HAP-1 (cell line): Measurements from ENCODE around the gene KIAA0930.
"Not testable (repeated sequence)": the region's sequence is repeated elsewhere in the genome, so short reads cannot be mapped to it uniquely, and the experiment has no call there.

ENCODE experiments used
- DNase-seq, 2 experiments: peaks; one replicate each; pipeline ENCODE4 v3.0.0-alpha.2; 2016 to 2020; ENCODE audit warnings: low spot score in 2 of 2
- H3K27me3 ChIP-seq: fragments of 250-450 bp; sonication (Bioruptor Pico); 2 replicates; pipeline ENCODE4 v1.5.1; 2020; ENCODE audit warnings: low read depth, mild to moderate bottlenecking, moderate library complexity
- H3K36me3 ChIP-seq: fragments of 250-450 bp; sonication (Bioruptor Pico); replicated peaks from 2 replicates; pipeline ENCODE4 v1.5.1; 2020; ENCODE audit warnings: mild to moderate bottlenecking
- H3K4me1 ChIP-seq: fragments of 250-450 bp; sonication (Bioruptor Pico); 2 replicates; pipeline ENCODE4 v1.5.1; 2020; ENCODE audit warnings: mild to moderate bottlenecking
- H3K4me3 ChIP-seq: fragments of 250-450 bp; sonication (Bioruptor Pico); 2 replicates; pipeline ENCODE4 v1.5.1; 2020; ENCODE audit warnings: mild to moderate bottlenecking, moderate library complexity
- H3K9me3 ChIP-seq: fragments of 250-450 bp; sonication (Bioruptor Pico); 2 replicates; pipeline ENCODE4 v1.5.1; 2020; ENCODE audit warnings: mild to moderate bottlenecking, moderate library complexity
- in situ Hi-C: fragments of 300-500 bp; cut with MboI; formaldehyde crosslinking; loops from 3 replicates; pipeline ENCODE4 v1.14.3; 2020; ENCODE audit warnings: low sequenced_read_pairs, inconsistent platforms, mixed read lengths

KIAA0930 gene

DNA sequence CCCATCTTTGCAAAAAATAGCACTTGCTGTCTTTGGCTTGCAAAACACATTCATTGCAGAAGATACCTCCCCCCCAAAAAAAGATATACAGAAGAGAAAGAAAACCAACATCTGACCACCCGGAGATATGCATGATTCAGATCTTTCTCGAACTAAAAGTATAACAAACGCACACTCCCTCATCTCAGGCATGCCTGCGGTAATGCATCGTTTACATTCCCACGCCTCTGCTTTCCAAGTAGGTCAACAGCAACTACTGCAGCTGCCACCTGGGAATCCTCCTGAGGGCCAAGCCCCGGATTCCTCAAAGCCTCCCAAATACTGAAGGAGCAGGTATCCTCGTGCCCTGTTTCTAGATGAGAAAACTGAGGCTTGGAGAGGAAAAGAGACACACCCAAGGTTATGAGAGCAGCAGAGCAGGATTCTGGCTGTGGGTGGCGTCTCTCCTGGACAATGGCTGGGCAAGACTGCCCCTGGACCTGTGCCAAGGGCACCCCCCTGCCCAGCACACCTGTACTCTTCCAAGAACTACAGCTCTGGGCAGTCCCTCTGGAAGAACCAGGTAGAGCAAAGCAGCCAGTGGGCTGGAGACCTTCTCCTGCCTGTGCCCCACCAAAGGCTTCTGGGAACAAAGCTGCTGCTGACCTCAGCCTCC, 38.9 kb downstream of the KIAA0930 start:
- no peak for DNase-seq
- H3K4me1 ChIP-seq: peaks cover 5% of the 10 kb centered on the region
- H3K36me3 ChIP-seq: peaks cover 8% of the 10 kb centered on the region
- in situ Hi-C loops: no loop called here
- no peaks in the 10 kb centered on the region for H3K9me3 ChIP-seq
- no peaks in the 10 kb centered on the region for H3K27me3 ChIP-seq
- H3K4me3 ChIP-seq: no peak overlapping the region

DNA sequence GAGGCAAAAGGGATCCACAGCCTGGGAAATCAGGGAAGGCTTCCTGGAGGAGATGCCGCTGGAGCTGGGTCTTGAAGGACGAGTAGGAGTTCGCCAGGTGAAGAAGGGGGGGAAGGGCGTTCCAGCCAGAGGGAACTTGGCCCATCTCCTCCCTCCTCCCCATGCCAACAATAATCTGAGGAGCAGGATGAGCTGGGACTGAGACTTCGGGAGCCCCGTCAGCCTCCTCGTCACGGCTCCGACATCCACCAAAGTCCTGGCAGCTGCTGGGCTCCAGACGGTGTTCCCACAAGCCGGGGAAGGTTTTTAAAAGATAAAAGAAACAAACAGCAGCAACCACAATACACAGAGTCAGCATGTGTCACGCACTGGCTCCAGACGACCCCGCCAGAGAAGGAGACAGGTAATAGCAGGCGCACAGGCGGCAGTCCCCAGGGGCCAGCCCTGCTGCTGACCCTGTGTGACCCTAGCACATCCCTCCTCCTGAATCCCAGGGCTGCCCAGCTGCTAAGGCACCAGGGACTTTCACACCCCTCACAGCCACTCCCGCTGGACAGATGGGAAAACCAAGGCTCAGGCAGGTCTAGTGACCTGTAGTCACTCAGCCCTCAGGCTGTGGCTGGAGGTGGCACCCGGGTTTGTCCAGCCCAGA, 39.7 kb downstream of the KIAA0930 start:
- Histone ChIP-seq H3K27me3 (no peaks in the 10 kb centered on the region), H3K36me3 (peaks cover 14% of the 10 kb centered on the region), H3K9me3 (no peaks in the 10 kb centered on the region), H3K4me1 (peaks cover 5% of the 10 kb centered on the region), H3K4me3 (no peak overlapping the region)
- DNase-seq: no peak
- in situ Hi-C loops: no loop called here

DNA sequence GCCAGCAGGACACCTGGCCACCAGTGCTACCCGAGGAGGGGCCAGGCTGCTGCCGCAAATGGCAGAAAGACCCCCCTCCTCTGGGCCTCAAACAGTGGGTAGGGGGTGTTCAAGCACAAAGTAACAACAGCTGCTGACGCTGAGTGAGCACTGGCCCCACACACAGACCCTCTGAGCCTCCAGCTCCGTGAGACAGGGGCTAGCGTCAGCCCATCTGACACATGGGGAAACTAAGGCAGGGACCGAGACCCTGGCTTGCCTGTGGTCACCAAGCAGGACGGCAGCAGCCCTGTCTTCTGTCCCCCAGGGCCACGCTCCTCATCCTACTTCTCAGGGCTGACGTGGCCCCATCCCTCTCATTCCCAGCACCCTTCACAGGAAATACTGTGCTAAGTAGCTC, 40.5 kb downstream of the KIAA0930 start:
- Histone ChIP-seq H3K9me3 (no peaks in the 10 kb centered on the region), H3K27me3 (no peaks in the 10 kb centered on the region), H3K36me3 (peaks cover 14% of the 10 kb centered on the region), H3K4me3 (no peak overlapping the region), H3K4me1 (peaks cover 5% of the 10 kb centered on the region)
- in situ Hi-C loops: no loop called here
- DNase-seq: no peak

DNA sequence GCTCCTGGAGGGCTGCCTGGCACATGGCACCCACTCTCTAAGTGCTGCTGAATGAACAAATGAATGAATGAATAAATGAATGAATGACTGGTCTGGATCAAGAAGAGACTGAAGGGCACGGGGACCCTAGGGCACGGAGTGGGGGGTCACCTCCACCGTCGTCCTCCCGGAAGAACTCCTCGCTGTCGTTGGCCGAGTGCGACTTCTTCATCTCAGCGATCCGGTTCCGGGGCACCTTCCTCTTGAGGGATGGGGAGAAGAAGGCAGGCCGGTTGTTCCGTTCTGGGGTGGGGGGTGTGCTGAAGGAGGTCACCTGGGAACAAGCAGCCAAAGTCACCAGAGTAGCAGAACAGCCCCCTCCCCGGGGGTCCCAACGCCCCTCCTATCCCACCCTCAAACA, 41.0 kb downstream of the KIAA0930 start:
- no peaks in the 10 kb centered on the region for H3K27me3 ChIP-seq
- H3K9me3 ChIP-seq: no peaks in the 10 kb centered on the region
- in situ Hi-C loops: no loop called here
- H3K4me3 ChIP-seq: no peak overlapping the region
- no peak for DNase-seq
- H3K4me1 ChIP-seq: peaks cover 5% of the 10 kb centered on the region
- peaks cover 14% of the 10 kb centered on the region for H3K36me3 ChIP-seq

DNA sequence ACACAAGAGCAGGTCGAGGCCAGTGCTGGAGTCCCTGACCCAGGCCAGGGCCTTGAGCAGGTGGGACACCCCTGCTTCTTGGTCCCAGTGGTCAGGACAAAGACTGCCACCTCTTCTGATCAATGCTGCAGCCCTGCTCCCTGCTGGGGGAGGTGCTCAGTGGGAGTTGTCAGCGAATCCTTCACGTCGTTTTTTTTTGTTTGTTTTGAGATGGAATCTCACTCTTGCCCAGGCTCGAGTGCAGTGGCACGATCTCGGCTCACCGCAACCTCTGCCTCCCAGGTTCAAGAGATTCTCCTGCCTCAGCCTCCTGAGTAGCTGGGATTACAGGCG, 42.3 kb downstream of the KIAA0930 start:
- in situ Hi-C loops: no loop called here
- DNase-seq: no peak
- no peaks in the 10 kb centered on the region for H3K27me3 ChIP-seq
- H3K4me3 ChIP-seq: no peak overlapping the region
- H3K4me1 ChIP-seq: peaks cover 5% of the 10 kb centered on the region
- H3K9me3 ChIP-seq: no peaks in the 10 kb centered on the region
- H3K36me3 ChIP-seq: peaks cover 14% of the 10 kb centered on the region

DNA sequence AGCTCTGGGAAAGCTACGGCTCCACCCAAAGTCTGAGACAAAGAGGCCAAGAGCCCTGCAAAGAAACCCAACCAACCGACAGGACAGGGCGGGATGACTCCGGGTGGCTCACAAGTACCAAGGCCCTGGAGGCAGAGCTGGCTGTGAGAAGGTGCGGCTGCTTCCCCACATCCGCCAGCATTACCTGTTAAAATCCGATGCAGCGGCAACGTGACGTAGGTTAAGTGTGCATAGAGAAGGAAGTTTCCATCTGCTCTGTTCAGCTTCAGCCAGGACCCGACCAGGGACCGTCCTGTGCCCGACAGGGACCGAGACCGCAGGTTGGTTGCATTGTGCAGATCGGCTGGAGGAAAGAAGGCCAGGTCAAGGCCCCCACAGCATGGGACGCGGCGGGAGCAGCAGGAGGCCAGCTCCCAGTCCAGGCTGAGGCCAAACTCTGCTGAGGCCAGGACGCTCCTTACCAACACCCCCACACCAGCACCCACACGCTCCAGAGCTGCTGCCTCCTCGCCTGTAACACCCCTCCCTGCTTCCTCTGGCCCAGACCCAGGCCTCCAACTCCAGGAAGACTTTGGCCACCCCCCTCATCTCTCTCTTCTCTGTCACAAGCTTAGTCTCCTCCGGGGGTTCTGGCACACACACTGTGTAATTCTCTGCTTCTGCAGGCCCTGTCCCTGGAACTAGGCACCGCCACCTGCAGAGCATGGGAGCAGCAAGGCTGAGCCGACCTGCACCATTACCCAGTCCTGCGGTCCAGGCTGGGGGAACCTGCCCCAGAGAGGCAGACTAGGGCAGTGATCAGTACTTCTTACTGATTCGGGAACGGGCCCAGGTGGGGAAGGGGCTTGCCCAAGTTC, 42.9 kb downstream of the KIAA0930 start:
- no peaks in the 10 kb centered on the region for H3K9me3 ChIP-seq
- peaks cover 14% of the 10 kb centered on the region for H3K36me3 ChIP-seq
- H3K27me3 ChIP-seq: no peaks in the 10 kb centered on the region
- peaks cover 5% of the 10 kb centered on the region for H3K4me1 ChIP-seq
- H3K4me3 ChIP-seq: no peak overlapping the region
- no peak for DNase-seq
- in situ Hi-C loops: no loop called here

DNA sequence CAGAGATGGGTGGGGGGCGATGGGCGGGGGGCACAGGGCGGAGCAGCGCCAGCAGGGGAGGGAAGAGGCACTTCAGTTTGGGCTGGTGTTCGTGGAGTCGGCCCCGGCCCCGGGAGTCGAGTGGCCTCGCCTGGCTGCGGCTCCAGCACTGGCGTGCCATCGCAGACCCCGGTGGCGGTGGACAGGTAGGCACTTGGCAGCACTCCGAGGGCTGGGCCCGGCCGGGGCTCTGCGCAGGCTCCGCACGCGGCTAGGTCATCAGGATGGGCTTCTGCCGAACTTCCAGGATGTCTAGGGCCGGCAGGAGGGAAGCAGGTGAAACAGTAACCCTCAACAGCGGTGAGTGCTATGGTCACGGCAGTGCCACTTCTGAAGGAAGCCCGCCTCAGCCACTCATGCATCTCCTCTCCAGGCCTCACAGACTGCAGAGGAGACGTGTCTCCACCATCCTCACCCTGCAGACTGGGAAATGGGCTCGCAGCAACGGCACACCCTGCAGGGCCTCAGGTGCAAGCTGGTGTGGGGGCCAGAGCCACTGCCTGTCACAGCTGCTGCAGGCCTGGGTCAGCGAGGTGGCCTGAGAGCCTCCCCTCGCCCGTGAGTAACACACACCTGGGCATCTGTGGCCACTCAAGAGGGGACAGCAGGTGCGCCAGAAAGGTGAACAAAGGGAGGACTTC, 43.6 kb downstream of the KIAA0930 start:
- peaks cover 14% of the 10 kb centered on the region for H3K36me3 ChIP-seq
- in situ Hi-C loops: no loop called here
- DNase-seq: no peak

DNA sequence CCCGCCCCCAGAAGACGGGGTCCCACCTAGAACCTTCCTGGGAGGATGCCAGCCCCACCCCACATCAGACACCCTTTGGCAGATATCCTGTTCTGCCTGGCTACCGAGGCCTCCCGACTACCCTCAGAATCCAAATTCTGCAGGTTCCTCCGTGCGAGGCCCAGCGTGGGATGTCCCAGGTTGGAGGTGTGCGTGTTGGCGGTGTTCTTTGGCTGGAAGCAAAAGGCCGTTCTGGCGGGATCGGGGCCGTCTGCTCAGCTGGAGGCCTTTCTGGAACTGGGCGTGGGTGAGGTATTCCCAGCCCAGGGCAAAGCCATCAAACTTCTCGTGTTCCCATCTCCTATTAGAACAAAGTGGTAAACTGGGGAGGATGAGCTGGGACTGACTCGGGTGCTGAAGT, 44.4 kb downstream of the KIAA0930 start:
- peaks cover 5% of the 10 kb centered on the region for H3K4me1 ChIP-seq
- no peaks in the 10 kb centered on the region for H3K27me3 ChIP-seq
- H3K4me3 ChIP-seq: no peak overlapping the region
- no peaks in the 10 kb centered on the region for H3K9me3 ChIP-seq
- DNase-seq: no peak
- in situ Hi-C loops: no loop called here
- H3K36me3 ChIP-seq: peaks cover 14% of the 10 kb centered on the region

More for the DNA sequence above, 43.6 kb downstream of the KIAA0930 start:
- Histone ChIP-seq H3K4me1 (peaks cover 5% of the 10 kb centered on the region), H3K9me3 (no peaks in the 10 kb centered on the region), H3K27me3 (no peaks in the 10 kb centered on the region), H3K4me3 (no peak overlapping the region)

DNA sequence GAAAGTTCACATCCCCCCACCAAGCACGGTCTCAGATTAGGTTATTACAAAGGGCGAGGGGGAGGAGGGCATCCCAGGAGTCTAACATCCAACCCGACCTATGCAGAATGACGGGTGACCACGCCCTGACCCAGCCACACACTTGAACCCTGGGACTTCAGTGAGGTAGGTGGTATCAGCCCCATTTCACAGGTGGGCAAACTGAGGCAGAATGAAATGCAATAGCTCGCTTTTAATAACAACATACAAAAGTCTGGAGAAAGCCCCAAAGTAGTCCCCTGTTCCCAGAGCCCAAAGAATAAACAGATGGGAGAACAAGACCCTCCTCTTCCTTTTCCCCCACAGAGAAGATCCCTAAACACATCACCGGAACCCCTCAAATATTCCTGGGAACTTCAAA, 45.1 kb downstream of the KIAA0930 start:
- H3K4me3 ChIP-seq: no peak overlapping the region
- in situ Hi-C loops: no loop called here

DNA sequence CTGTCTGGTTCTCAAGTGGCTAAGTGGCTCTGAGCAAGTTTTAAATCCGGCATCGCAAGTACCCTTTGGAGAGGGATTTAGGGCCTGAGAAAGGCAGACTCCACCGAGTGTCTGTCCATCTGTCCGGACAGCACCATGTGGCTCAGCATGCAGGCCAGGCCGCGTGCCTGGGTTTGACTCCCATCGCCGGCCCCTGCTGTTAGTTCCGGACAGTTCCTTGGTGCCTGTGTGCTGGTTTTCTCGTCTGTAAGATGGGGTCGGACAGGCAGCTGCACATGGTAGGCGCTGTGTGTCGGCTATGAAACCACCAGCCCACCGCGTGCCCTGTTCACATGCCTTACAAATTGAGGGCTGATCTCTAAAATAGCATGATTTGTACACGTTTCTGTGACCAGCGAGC, 46.0 kb downstream of the KIAA0930 start:
- Histone ChIP-seq H3K4me1 (peaks cover 5% of the 10 kb centered on the region), H3K9me3 (no peaks in the 10 kb centered on the region), H3K27me3 (no peaks in the 10 kb centered on the region), H3K36me3 (peaks cover 12% of the 10 kb centered on the region), H3K4me3 (no peak overlapping the region)
- no peak for DNase-seq
- in situ Hi-C loops: no loop called here

More for the DNA sequence above, 45.1 kb downstream of the KIAA0930 start:
- H3K4me1 ChIP-seq: peaks cover 5% of the 10 kb centered on the region
- peaks cover 12% of the 10 kb centered on the region for H3K36me3 ChIP-seq
- no peaks in the 10 kb centered on the region for H3K9me3 ChIP-seq
- no peaks in the 10 kb centered on the region for H3K27me3 ChIP-seq
- no peak for DNase-seq

DNA sequence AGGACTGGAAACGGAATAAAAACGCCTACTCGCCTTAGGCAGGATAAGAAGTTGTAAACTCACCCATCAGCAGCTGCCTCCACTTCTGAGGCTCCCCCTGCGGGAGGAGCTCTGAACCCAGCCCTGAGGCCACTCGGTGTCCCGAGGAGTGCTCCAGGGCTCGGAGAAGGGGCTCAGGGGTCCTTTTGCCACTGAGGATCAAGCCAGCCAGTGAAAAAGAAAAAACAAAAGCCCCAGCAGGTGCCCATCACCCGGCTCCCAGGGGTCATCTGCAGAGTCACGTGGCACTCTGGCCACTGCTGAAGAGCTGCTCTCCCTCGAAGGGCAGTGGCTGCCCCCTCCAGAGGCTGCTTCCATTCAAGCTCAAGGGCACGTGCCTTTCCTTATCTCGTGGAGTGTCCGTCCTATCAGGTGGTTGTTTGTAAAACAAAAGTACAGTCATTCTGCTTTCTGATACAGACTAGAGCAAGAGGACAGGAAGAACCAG, 48.0 kb downstream of the KIAA0930 start:
- Histone ChIP-seq H3K36me3 (peaks cover 10% of the 10 kb centered on the region), H3K4me3 (no peak overlapping the region), H3K9me3 (no peaks in the 10 kb centered on the region), H3K27me3 (no peaks in the 10 kb centered on the region), H3K4me1 (no peaks in the 10 kb centered on the region)
- in situ Hi-C loops: no loop called here
- no peak for DNase-seq

DNA sequence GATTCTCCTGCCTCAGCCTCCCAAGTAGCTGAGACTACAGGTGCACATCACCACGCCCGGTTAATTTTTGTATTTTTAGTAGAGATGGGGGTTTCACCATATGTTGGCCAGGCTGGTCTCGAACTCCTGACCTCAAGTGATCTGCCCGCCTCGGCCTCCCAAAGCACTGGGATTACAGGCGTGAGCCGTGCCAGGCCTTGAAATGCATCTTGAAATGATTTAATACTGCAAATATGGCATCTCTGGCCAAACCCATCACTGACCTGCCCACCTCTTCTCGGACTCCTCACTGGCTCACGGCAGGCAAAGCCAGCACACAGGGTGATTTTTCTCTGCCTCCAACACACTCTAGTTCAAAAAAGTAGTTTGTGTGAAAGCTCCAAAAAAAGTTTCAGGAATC, 48.9 kb downstream of the KIAA0930 start:
- H3K4me1 ChIP-seq, DNase-seq, H3K4me3 ChIP-seq, in situ Hi-C loops, H3K27me3 ChIP-seq, H3K9me3 ChIP-seq: not testable (repeated sequence)
- H3K36me3 ChIP-seq: peaks cover 12% of the 10 kb centered on the region

DNA sequence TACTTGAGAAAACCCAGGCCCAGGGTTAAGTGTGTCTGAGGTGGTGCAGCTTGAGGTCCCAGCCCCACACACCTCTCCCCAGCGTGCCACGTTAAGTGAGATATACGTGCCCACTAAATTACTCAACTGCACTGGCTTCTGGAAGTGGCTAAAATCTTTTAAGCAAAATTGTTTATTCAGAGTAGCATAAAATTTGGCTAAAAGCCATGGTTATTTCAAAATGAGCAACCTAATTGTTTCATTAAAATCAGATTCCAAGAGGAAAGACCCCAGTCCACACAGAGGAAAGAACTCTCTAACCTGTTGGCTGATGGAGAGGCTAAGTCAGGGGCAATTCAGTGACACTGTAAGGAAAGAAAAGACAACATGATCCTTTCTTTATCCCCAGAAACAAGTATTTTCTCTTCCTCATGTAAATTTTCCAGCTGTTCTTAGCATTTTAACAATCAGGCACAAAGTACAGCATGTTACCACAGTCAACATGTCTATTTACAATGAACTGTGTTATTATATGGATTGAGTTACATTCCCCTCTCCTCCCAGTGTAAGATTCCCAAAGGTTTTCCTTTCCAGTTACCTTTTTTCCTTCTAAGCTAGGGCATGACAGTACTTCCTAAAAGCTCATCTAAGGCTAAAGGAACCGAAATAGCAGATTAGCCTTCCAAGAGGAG, 50.4 kb downstream of the KIAA0930 start:
- Histone ChIP-seq H3K27me3 (no peaks in the 10 kb centered on the region), H3K4me3 (no peak overlapping the region), H3K36me3 (peaks cover 14% of the 10 kb centered on the region), H3K9me3 (no peaks in the 10 kb centered on the region), H3K4me1 (no peaks in the 10 kb centered on the region)
- DNase-seq: no peak
- in situ Hi-C loops: no loop called here
